Stimulated activated CD8-positive, alpha-beta memory T cell treated with anti-CD3 and anti-CD28 coated beads, Interleukin-15, amount 100 ng/mL, for 48 hours (primary cell): ENCODE data around the gene UBR7.

Experiments
- DNase-seq, 2 donors: peaks; one replicate each; pipeline ENCODE4 v3.0.0-alpha.2; 2020; ENCODE audit warnings: low read depth in 2 of 2

UBR7 gene

DNA sequence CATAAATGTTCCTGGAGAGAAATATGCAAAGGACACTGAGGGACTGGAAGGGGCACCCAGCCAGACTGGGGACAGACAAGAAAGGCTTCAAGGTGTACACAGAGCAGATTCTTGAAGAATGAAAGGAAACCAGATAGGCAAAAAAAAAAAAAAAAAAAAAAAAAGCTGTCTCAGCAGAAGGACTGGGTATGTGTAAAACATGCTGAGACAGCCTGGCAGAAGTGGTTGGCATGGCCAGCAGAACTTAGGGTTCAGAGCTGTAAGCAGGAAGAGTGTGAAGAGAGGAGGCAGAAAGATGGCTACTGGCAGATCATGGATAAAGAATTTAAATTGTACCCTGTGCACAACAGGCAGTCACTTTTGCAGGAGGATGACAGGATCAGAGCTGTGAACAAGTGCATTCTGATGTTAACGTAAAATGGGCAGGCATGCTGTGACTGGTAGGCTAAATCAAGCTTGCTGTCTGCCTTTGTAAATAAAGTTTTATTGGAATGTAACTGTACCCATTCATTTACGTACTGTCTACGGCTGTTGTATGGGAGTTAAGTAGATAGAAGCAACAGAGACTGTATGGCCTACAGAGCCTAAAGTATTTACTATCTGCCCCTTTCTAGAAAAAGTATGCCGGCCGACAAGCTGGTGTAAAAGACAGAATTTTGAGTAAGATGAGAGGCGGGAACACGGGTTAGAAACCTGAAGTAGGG lies 42.2 kb downstream of the UBR7 start:
- no peak for DNase-seq

DNA sequence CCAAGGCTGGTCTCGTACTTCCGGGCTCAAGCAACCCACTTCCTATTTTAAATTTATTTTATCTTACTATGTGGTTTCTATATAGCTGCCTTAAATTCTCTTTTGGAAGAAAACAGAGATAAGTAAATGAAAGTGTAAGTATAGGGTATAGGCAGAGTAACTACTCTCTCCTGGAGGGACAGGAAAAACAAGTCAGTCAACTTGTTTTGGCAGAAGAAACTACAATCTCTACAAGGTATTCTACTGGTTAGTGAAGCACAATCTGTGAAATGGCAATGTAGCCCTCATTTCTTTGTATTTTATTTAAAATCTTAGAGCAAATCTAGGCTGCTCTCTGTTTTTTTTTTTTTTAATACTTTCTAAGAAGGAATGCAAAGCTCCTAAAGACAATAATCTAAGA lies 55.4 kb downstream of the UBR7 start:
- DNase-seq: no peak

DNA sequence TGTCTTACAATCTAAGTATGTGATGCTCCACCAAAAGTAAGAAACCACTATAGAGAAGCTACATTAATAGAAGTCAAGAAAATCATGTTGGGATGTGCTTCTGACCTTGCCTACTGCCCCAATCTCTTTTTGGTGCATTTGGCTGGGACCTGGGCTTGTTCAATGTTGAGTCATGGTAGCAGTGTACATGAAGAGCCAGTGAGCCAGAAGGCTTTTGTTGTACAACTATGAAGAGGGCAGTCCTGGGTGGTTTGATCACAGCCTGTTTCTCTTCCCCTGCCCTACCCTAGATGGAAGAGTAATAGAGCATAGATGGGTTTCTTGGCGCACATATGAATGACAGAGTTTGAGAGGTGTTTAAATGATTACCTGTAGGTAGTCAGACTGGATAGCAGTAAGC lies 56.4 kb downstream of the UBR7 start:
- DNase-seq: no peak

DNA sequence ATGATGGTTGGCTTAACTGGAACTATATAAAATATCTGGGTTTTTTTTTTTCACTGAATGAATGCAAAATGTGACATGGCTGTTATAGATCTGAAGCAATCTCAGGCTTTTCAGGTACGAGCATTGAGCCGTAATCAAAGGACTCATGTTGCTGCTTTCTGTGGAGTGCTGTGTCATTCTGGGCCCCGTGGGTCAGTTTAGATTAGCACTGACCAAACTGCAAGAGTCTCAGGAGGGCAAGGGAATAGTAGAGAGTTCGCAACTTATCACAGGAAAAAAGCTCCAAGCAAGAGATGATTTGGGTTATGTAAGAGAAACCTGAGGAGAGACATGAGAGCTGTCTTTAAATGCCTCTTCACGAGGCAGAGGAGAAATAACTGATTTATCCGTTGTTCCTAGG lies 59.1 kb downstream of the UBR7 start:
- no peak for DNase-seq

DNA sequence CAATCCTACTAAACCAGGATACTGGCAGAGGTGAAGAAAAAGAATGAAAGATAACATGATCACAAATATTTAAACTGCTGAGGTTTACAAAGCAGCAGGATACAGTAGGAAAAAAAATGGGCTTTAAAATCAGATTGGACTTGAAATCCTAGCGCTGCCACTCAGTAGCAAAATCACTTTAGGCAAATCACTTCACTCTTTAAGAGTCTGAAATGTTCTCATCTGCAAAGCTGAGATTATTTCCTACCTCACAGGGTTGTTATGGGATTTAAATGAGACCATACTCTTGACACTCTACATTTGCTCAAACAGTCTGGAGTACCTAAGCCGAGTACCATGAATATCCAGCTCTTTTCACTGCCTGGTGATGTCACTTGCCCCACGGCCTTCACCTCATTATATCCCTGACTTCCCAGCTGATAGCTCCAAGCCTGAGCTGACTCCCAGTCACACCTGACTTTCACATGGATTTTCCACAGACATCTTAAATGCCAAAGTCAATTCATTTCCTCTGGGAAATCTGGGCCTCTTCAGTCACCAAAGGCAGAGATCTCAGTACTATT lies 60.2 kb downstream of the UBR7 start:
- DNase-seq: no peak

DNA sequence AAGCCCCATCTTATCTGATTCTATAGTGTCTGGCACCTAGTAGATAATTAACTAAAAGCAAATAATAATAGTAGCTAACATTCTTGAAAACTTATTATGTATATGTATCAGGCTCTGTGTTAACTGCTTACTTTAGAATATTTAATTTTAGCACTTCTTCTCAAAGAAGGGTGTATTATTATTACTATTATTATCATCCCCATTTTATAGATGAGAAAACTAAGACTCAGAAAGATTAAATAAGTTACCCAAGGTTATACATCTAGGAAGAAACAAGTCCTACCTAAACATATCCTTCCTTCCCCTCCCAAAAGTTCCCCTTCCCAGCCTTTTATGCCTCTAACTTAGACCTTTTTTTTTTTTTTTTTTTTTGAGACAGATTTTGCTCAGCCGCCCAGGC lies 61.4 kb downstream of the UBR7 start:
- DNase-seq: no peak

DNA sequence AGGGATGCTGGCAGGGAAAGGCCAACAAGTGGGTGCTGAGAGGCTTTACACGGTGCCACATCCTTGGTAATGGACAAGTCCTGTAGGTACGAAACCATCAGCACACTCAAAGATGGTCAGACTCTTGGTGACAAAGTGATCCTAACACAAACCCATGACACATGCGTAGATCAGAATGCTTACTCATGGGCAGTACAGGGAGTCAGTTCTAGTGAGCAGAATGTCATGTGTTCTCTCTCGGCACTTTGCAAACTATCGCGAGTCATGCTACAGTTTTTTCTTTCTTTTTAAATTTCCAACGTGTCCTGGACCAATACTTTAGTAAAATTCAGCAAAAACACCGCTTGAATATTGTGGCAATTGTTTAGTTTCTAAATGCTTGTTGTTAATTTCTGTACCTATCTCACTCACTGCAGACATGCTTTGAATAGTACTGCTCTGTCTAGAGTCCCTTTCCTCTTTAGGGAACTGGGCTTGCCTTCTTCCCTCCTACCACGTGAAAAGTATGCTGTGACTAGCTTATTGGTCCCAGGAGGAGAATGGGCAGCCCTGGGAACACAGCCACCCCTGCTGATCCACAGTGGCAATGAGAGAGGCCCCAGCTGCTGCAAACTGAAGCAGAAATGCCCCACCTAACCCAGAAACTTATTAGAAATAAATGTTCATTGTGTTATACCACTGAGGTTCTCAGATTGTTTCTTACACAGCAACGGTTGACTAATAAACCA lies 62.4 kb downstream of the UBR7 start:
- DNase-seq: no peak

DNA sequence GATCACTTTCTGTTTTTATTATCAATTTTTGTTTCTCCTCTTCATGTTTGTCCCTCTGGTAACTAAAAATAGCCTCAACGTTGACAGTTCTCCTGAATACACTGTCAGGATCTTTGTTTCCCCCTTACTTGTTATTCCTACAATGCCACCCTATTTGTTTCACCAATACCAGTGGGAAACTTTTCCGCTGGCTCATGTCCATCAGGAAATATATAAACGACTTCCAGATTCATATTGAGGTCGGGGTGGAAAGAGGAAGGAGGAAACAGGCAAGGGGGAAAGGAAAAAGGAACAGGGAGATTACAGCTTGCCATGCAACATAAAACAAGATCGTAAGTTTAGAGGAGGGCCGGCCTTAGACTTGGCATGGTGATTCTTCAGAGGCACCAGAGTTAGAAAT lies 64.1 kb downstream of the UBR7 start:
- no peak for DNase-seq

DNA sequence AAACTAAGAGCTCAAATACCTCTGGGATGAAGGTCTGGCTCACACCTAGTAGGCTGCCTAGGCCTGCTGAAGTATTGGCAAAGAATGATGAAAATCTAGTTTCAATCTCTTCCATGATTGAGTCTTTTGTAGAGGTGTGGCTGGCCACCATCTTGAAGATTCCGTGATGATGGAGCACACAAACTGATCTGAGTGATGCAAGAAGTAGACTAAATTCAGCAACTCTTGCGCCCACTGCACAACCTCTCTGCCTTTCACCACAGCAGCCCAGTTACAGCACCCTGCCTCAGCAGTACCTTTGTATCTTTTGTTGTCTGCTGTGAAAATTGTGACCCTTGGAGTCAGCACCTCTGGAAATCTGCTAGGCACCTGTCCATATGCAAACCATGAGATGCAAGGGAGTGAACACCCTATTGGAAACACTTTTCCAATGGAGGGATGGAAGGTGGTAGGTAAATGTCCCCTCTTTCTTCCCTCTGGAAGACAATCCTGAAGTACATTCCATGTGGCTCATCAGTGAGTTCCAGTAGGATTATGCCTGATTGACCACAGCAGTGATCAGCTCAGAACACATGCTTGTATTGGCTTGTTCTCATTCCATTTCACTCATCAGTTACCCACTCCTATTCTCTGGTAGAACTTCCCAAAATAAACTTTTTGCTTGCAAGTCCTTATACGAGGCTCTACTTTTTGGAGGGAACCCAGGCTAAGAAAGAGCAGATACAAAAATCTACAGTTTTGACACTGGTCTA lies 67.2 kb downstream of the UBR7 start:
- no peak for DNase-seq

DNA sequence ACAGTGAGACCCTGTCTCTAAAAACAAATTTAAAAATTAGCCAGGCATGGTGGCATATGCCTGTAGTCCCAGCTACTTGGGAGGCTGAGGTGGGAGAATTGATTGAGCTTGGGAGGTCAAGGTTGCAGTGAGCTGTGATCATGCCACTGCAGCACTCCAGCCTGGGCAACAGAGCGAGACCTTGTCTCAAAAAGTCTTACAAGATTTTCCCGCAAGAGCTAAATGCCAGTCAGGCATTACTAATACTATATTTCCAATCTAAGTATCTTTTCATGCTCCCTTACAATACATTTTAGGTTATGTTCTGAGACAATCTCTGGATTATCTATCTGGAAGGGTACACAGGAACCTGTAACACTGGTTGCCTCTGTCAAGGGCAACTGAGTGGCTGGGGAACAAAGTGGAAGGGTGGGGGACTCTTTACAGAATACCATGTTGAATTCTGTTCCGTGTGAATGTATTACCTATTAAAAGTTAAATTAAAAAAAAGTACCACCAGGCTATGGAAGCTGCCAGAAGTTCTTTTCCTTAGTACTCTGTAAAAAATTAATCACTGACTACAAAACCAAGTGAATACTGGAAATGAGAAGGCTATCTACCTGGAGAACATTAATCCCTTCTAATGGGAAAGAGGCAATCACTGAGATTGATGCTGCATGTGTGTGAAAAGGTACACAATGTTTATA lies 69.1 kb downstream of the UBR7 start:
- DNase-seq: no peak
